H1 (cell line): ENCODE results near the gene ETNK1. TPM values are rescaled to one million over a fixed set of nuclear protein-coding genes. Genes with fewer than 3 reads are reported as not detected.

Experiments
- CTCF ChIA-PET: fragments of 300-600 bp; sonication (Branson Sonifier 250); formaldehyde crosslinking; loops from one replicate; lab custom pipeline; 2021; ENCODE audit not compliant: partially characterized antibody; lab: Charles Lee
- POLR2A ChIA-PET: fragments of 300-600 bp; sonication (Branson Sonifier 250); formaldehyde crosslinking; loops from one replicate; lab custom pipeline; 2021; ENCODE audit warnings: inconsistent platforms; ENCODE audit not compliant: partially characterized antibody; lab: Charles Lee
- DNase-seq, 2 experiments: peaks; one replicate each; pipeline versions ENCODE4 v3.0.0 to v3.0.0-alpha.2; 2010 to 2022; ENCODE audit warnings: low spot score in 2 of 2, low read depth in 1 of 2, mixed read lengths in 1 of 2
- FAIRE-seq: peaks from 2 replicates; lab custom pipeline; 2011; peaks lifted over from hg19 to GRCh38; lab: Jason Lieb, UNC
- H2AFZ ChIP-seq: 2 replicates; pipeline ENCODE4 v1.8.1; 2012; ENCODE audit warnings: low read length, inconsistent platforms
- H2AK5ac ChIP-seq: 2 replicates; pipeline ENCODE4 v1.6.1; 2013; ENCODE audit warnings: low read depth, low read length
- H2BK120ac ChIP-seq: replicated peaks from 2 replicates; pipeline ENCODE3; 2013; ENCODE audit warnings: low read depth, low read length, inconsistent platforms
- H2BK12ac ChIP-seq: 2 replicates; pipeline ENCODE4 v1.6.1; 2013; ENCODE audit warnings: low read depth, low read length
- H2BK15ac ChIP-seq: 2 replicates; pipeline ENCODE4 v1.6.1; 2013; ENCODE audit warnings: low read length
- H2BK20ac ChIP-seq: 2 replicates; pipeline ENCODE4 v1.6.1; 2013; ENCODE audit warnings: low read length
- H2BK5ac ChIP-seq: 2 replicates; pipeline ENCODE4 v1.6.1; 2013; ENCODE audit warnings: low read depth, low read length
- H3K14ac ChIP-seq: 2 replicates; pipeline ENCODE4 v1.6.1; 2013; ENCODE audit warnings: inconsistent platforms; ENCODE audit not compliant: insufficient read length
- H3K18ac ChIP-seq: 2 replicates; pipeline ENCODE4 v1.6.1; 2013; ENCODE audit warnings: low read length; ENCODE audit errors: extremely low read depth
- H3K23ac ChIP-seq: 2 replicates; pipeline ENCODE4 v1.6.1; 2013; ENCODE audit warnings: inconsistent platforms; ENCODE audit not compliant: insufficient read length
- H3K23me2 ChIP-seq: 2 replicates; pipeline ENCODE4 v1.6.1; 2013; ENCODE audit warnings: low read depth, low read length
- H3K27ac ChIP-seq: 2 replicates; pipeline ENCODE4 v1.6.1; 2011; ENCODE audit warnings: low read depth, low read length, inconsistent platforms
- H3K27me3 ChIP-seq, 4 experiments: replicated peaks in 1 of 4; 1 replicate in 1 of 4; 2 replicates in 3 of 4; pipeline versions ENCODE4 v1.6.1 to v1.8.1; 2011 to 2013; ENCODE audit warnings: low read length in 3 of 4, mild to moderate bottlenecking in 3 of 4, inconsistent platforms in 2 of 4, mixed read lengths in 2 of 4, moderate library complexity in 1 of 4; ENCODE audit not compliant: control insufficient read depth in 3 of 4, insufficient read depth in 3 of 4; ENCODE audit errors: extremely low read depth in 1 of 4
- H3K36me3 ChIP-seq, 4 experiments: 2 replicates each; pipeline versions ENCODE4 v1.6.1 to v1.8.1; 2011 to 2013; ENCODE audit warnings: mild to moderate bottlenecking in 4 of 4, low read length in 3 of 4, moderate library complexity in 2 of 4, control low read depth in 1 of 4, inconsistent platforms in 1 of 4; ENCODE audit not compliant: insufficient read depth in 4 of 4, control insufficient read depth in 2 of 4
- H3K4ac ChIP-seq: replicated peaks from 2 replicates; pipeline ENCODE3; 2013; ENCODE audit warnings: low read length, low read depth, mixed read lengths, inconsistent platforms; ENCODE audit not compliant: insufficient read length
- H3K4me1 ChIP-seq, 4 experiments: replicated peaks in 1 of 4; 1 replicate in 1 of 4; 2 replicates in 3 of 4; pipeline versions ENCODE4 v1.6.1 to v1.8.1; 2011 to 2013; ENCODE audit warnings: low read length in 3 of 4, inconsistent platforms in 2 of 4, mixed read lengths in 1 of 4; ENCODE audit not compliant: insufficient read depth in 4 of 4, control insufficient read depth in 3 of 4
- H3K4me2 ChIP-seq, 2 experiments: 2 replicates each; pipeline versions ENCODE4 v1.6.1 to v1.8.1; 2011 to 2013; ENCODE audit warnings: low read depth in 2 of 2, low read length in 2 of 2, control low read depth in 1 of 2, inconsistent platforms in 1 of 2, mild to moderate bottlenecking in 1 of 2; ENCODE audit not compliant: insufficient read depth in 1 of 2
- H3K4me3 ChIP-seq, 4 experiments: fragments of 200-600, 300-600 bp in 1 of 4; sonication (generic), shearing (Covaris generic), sonication (Bioruptor Twin) in 1 of 4; 2 replicates each; pipeline versions ENCODE4 v1.5.1 to v1.8.1; 2011 to 2016; ENCODE audit warnings: low read length in 4 of 4, low read depth in 3 of 4, control low read depth in 2 of 4, inconsistent platforms in 2 of 4, mild to moderate bottlenecking in 2 of 4, mixed read lengths in 1 of 4, moderate library complexity in 1 of 4; ENCODE audit not compliant: insufficient read depth in 2 of 4; ENCODE audit errors: extremely low read depth in 1 of 4
- H3K56ac ChIP-seq: replicated peaks from 2 replicates; pipeline ENCODE3; 2013; ENCODE audit warnings: low read depth, mild to moderate bottlenecking, mixed read lengths, low read length, inconsistent platforms; ENCODE audit not compliant: insufficient read length
- H3K79me1 ChIP-seq: 2 replicates; pipeline ENCODE4 v1.6.1; 2013; ENCODE audit warnings: low read depth, low read length, control low read depth
- H3K79me2 ChIP-seq, 2 experiments: 2 replicates each; pipeline versions ENCODE4 v1.6.1 to v1.8.1; 2012 to 2013; ENCODE audit warnings: low read length in 2 of 2, mild to moderate bottlenecking in 2 of 2, inconsistent platforms in 1 of 2; ENCODE audit not compliant: insufficient read depth in 2 of 2, control insufficient read depth in 1 of 2
- H3K9ac ChIP-seq, 4 experiments: replicated peaks in 1 of 4; 1 replicate in 1 of 4; 2 replicates in 3 of 4; pipeline versions ENCODE4 v1.6.1 to v1.8.1; 2011 to 2013; ENCODE audit warnings: low read depth in 3 of 4, low read length in 3 of 4, control low read depth in 2 of 4, mild to moderate bottlenecking in 2 of 4, moderate library complexity in 2 of 4, inconsistent platforms in 1 of 4; ENCODE audit errors: extremely low read depth in 1 of 4
- H3K9me3 ChIP-seq, 2 experiments: 2 replicates each; pipeline versions ENCODE4 v1.6.1 to v1.8.1; 2012 to 2013; ENCODE audit warnings: mild to moderate bottlenecking in 2 of 2, moderate library complexity in 2 of 2, control low read depth in 1 of 2, inconsistent platforms in 1 of 2, low read depth in 1 of 2, low read length in 1 of 2, mixed read lengths in 1 of 2; ENCODE audit not compliant: insufficient read depth in 2 of 2
- H4K20me1 ChIP-seq, 2 experiments: replicated peaks in 1 of 2; 2 replicates each; pipeline versions ENCODE3 to v1.8.1; 2011 to 2013; ENCODE audit warnings: inconsistent platforms in 2 of 2, low read length in 2 of 2, mild to moderate bottlenecking in 1 of 2; ENCODE audit not compliant: insufficient read depth in 2 of 2, control insufficient read depth in 1 of 2
- H4K5ac ChIP-seq: 2 replicates; pipeline ENCODE4 v1.6.1; 2013; ENCODE audit warnings: low read length, low read depth, mixed read lengths, inconsistent platforms; ENCODE audit not compliant: insufficient read length
- H4K8ac ChIP-seq: 2 replicates; pipeline ENCODE4 v1.8.0; 2013; ENCODE audit warnings: mild to moderate bottlenecking, moderate library complexity, low read length, inconsistent platforms; ENCODE audit not compliant: insufficient read depth; ENCODE audit errors: extremely low read depth
- H4K91ac ChIP-seq: replicated peaks from 2 replicates; pipeline ENCODE3; 2013; ENCODE audit warnings: low read length, mixed read lengths, inconsistent platforms; ENCODE audit not compliant: insufficient read length
- CTCF ChIP-seq, 3 experiments: IDR thresholded peaks; 1 replicate in 2 of 3; 2 replicates in 1 of 3; pipeline versions ENCODE4 v1.5.1 to v1.6.1; 2011; ENCODE audit warnings: low read length in 3 of 3, mild to moderate bottlenecking in 3 of 3, inconsistent platforms in 2 of 3, low read depth in 1 of 3, moderate library complexity in 1 of 3; ENCODE audit not compliant: insufficient read depth in 1 of 3; ENCODE audit errors: control extremely low read depth in 1 of 3
- RAD21 ChIP-seq, 2 experiments: IDR thresholded peaks in 1 of 2; conservative IDR thresholded peaks in 1 of 2; 2 replicates each; pipeline ENCODE4 v1.6.1; 2011; ENCODE audit warnings: low read depth in 2 of 2, low read length in 2 of 2, improper control_type of control experiment in 1 of 2, inconsistent platforms in 1 of 2, mild to moderate bottlenecking in 1 of 2, moderate library complexity in 1 of 2
- SP4 ChIP-seq: IDR thresholded peaks from 2 replicates; pipeline ENCODE4 v1.6.1; 2012; ENCODE audit warnings: low read length, inconsistent platforms
- WGBS, 2 experiments: shearing (Covaris generic) in 1 of 2; methylation state at CpG; one replicate each; pipeline versions ENCODE4 v1.1.6 to v1.1.7; 2013 to 2015; ENCODE audit warnings: low lambda C conversion rate in 2 of 2, mixed read lengths in 2 of 2, inconsistent platforms in 1 of 2, low coverage in 1 of 2, missing lambda C conversion rate in 1 of 2; ENCODE audit not compliant: insufficient replicate concordance in 2 of 2, insufficient coverage in 1 of 2, insufficient read length in 1 of 2; ENCODE audit errors: extremely low coverage in 1 of 2, missing lambda C conversion rate in 1 of 2; 5-methylcytosine and 5-hydroxymethylcytosine counted together
- polyA plus RNA-seq, 7 experiments: library from polyadenylated mRNA; depleted of rRNA in 3 of 7; stranded (reverse) in 5 of 7; unstranded in 2 of 7; fragments of >200 nt in 5 of 7; fragments of 200-250 nt in 2 of 7; gene quantifications; 1 replicate in 5 of 7; 2 replicates in 1 of 7; 4 replicates in 1 of 7; pipeline versions ENCODE4 v1.2.1 to v1.2.3, GENCODE V29; 2011 to 2013; ENCODE audit warnings: missing spikeins in 2 of 7, mixed read lengths in 2 of 7
- total RNA-seq: library from RNA; stranded (reverse); fragmentation: NEBNext Ultra II Directional; extraction: Animal tissue kit (Norgen Biotek cat#: 25700); gene quantifications from 2 replicates; pipeline ENCODE4 v1.2.1, GENCODE V29; 2021

The ETNK1 gene
- total and polyA plus RNA-seq, 2 of the 8 experiments (the other 6 are each of a cell fraction or from before 2014, with no cell fraction given) = 11.6 to 82.7 TPM

GRCh38 chr12:22709292-22709691 is 84.3 kb downstream of the ETNK1 start:
- Histone ChIP-seq H3K56ac (no peak overlapping the region), H3K9ac (no peak overlapping the region), H4K20me1 (no peaks in the 10 kb centered on the region), H3K4me3 (no peak overlapping the region), H3K27ac (no peak overlapping the region), H2BK5ac (no peak overlapping the region), H2BK15ac (no peak overlapping the region), H3K79me2 (no peaks in the 10 kb centered on the region)
- no peak for TF ChIP-seq SP4
- peak in 2 of 3 experiments; percentile 53 to 66; a peak in 2 of 4 replicates for TF ChIP-seq CTCF (IDR thresholded peaks at IDR 0.05; ENCODE audit: control extremely low read depth in 1 of 3, insufficient read depth in 1 of 3, low read depth in 1 of 3, low read length in 3 of 3)
- peak; percentile 83 to 84 for TF ChIP-seq RAD21 (IDR thresholded peaks at IDR 0.05 in 1 of 2, conservative IDR thresholded peaks at IDR 0.05 in 1 of 2; ENCODE audit: low read depth in 2 of 2, low read length in 2 of 2)
- TF ChIP-seq, all 59 proteins: peak for 2
- FAIRE-seq = peak; percentile 81
- Histone ChIP-seq H3K14ac (no peak overlapping the region), H2BK20ac (no peak overlapping the region), H3K36me3 (no peaks in the 10 kb centered on the region), H3K79me1 (no peaks in the 10 kb centered on the region; the same call in 1 of the 2 replicates), H3K23me2 (no peaks in the 10 kb centered on the region), H4K5ac (no peak overlapping the region), H3K23ac (no peak overlapping the region), H2BK12ac (no peak overlapping the region), H3K4me1 (no peaks in the 10 kb centered on the region), H3K18ac (no peak overlapping the region), H3K4ac (no peak overlapping the region), H4K8ac (no peak overlapping the region), H3K9me3 (no peaks in the 10 kb centered on the region), H4K91ac (no peak overlapping the region), H3K4me2 (no peak overlapping the region), H2AK5ac (no peak overlapping the region), H2BK120ac (no peak overlapping the region), H3K27me3 (no peaks in the 10 kb centered on the region), H2AFZ (no peak overlapping the region)
- WGBS, 2 experiments = 48% methylated on average over 5 of the region's 5 CpGs; no CpG with 5 or more reads in 1 of the 2 experiments
- ChIA-PET POLR2A (no interaction called here), CTCF (interaction anchor here (0.8 to 1.1 kb wide), 7 partner anchors 10 to 492 kb away, joined by 3 to 4 read pairs (median 3); no protein-coding TSS in a partner anchor)
- DNase-seq = no peak
